HEK293 (cell line): ENCODE measurements around the gene NUDT22.
A peak's percentile ranks its signal among the peaks of the same experiment; 100 is the strongest.

Experiments
- CTCF ChIA-PET: fragments of 350-600 bp; formaldehyde crosslinking; extraction: SDS; loops from one replicate; lab custom pipeline; 2021; ENCODE audit warnings: antibody characterized with exemption; lab: Yijun Ruan, JAX
- POLR2A ChIA-PET: fragments of 300-600 bp; formaldehyde crosslinking; extraction: SDS; loops from one replicate; lab custom pipeline; 2020; ENCODE audit warnings: antibody characterized with exemption, inconsistent platforms; lab: Yijun Ruan, JAX
- H3K27ac ChIP-seq: fragments of 200-500 bp; sonication (Bioruptor generic); 2 replicates; pipeline ENCODE4 v1.5.1; 2014; ENCODE audit warnings: low read depth, low read length, control low read depth, inconsistent platforms; ENCODE audit errors: extremely low read depth
- H3K36me3 ChIP-seq, 2 experiments: fragments of 200-500 bp in 1 of 2; sonication (Bioruptor generic) in 1 of 2; 1 replicate in 1 of 2; 2 replicates in 1 of 2; pipeline ENCODE4 v1.5.1; 2014 to 2017; ENCODE audit warnings: inconsistent platforms in 2 of 2, low read length in 2 of 2; ENCODE audit not compliant: control insufficient read depth in 2 of 2, insufficient read depth in 1 of 2
- H3K4me1 ChIP-seq: fragments of 200-500 bp; sonication (Bioruptor generic); 2 replicates; pipeline ENCODE4 v1.5.1; 2014; ENCODE audit warnings: mild to moderate bottlenecking, low read length, inconsistent platforms; ENCODE audit not compliant: control insufficient read depth, insufficient read depth
- H3K4me3 ChIP-seq: 2 replicates; pipeline ENCODE4 v1.5.1; 2011; ENCODE audit warnings: low read depth, mild to moderate bottlenecking, control low read depth, low read length, moderate library complexity
- H3K9me3 ChIP-seq: fragments of 200-500 bp; sonication (Bioruptor generic); 2 replicates; pipeline ENCODE4 v1.5.1; 2014; ENCODE audit warnings: low read depth, low read length, inconsistent platforms; ENCODE audit not compliant: control insufficient read depth, insufficient read depth
- GLIS2 ChIP-seq: fragments of 450-650 bp; formaldehyde crosslinking; IDR thresholded peaks from 2 replicates; pipeline ENCODE4 v1.5.1; 2016; ENCODE audit warnings: missing biosample characterization, missing genetic modification characterization
- KLF7 ChIP-seq: fragments of 450-650 bp; formaldehyde crosslinking; IDR thresholded peaks from 2 replicates; pipeline ENCODE4 v1.5.1; 2016; ENCODE audit warnings: missing biosample characterization, missing genetic modification characterization, borderline replicate concordance
- KLF8 ChIP-seq: fragments of 450-650 bp; formaldehyde crosslinking; IDR thresholded peaks from 2 replicates; pipeline ENCODE4 v1.5.1; 2016; ENCODE audit warnings: missing biosample characterization, missing genetic modification characterization
- ZNF10 ChIP-seq: fragments of 450-650 bp; formaldehyde crosslinking; IDR thresholded peaks from 2 replicates; pipeline ENCODE4 v1.5.1; 2017; ENCODE audit warnings: missing biosample characterization, missing genetic modification characterization
- ZNF114 ChIP-seq: fragments of 450-650 bp; formaldehyde crosslinking; IDR thresholded peaks from 2 replicates; pipeline ENCODE4 v1.5.0; 2017; ENCODE audit warnings: missing biosample characterization, missing genetic modification characterization
- ZNF138 ChIP-seq: fragments of 450-650 bp; formaldehyde crosslinking; IDR thresholded peaks from 2 replicates; pipeline ENCODE4 v1.5.1; 2016; ENCODE audit warnings: missing biosample characterization, missing genetic modification characterization, borderline replicate concordance
- ZNF214 ChIP-seq: fragments of 450-650 bp; formaldehyde crosslinking; IDR thresholded peaks from 2 replicates; pipeline ENCODE4 v1.5.1; 2017; ENCODE audit warnings: missing biosample characterization, mild to moderate bottlenecking, missing genetic modification characterization, borderline replicate concordance
- ZNF292 ChIP-seq: fragments of 450-650 bp; formaldehyde crosslinking; IDR thresholded peaks from 2 replicates; pipeline ENCODE4 v1.5.1; 2016; ENCODE audit warnings: low read depth, missing biosample characterization, missing genetic modification characterization, borderline replicate concordance
- ZNF324 ChIP-seq: fragments of 450-650 bp; formaldehyde crosslinking; IDR thresholded peaks from 2 replicates; pipeline ENCODE4 v1.5.1; 2016; ENCODE audit warnings: missing biosample characterization, missing genetic modification characterization
- ZNF366 ChIP-seq: fragments of 450-650 bp; formaldehyde crosslinking; conservative IDR thresholded peaks from 2 replicates; pipeline ENCODE4 v1.5.1; 2016; ENCODE audit warnings: missing biosample characterization, missing genetic modification characterization
- ZNF544 ChIP-seq: fragments of 450-650 bp; formaldehyde crosslinking; IDR thresholded peaks from 2 replicates; pipeline ENCODE4 v1.5.0; 2017; ENCODE audit warnings: missing biosample characterization, missing genetic modification characterization
- ZNF791 ChIP-seq: fragments of 450-650 bp; formaldehyde crosslinking; IDR thresholded peaks from 2 replicates; pipeline ENCODE4 v1.5.1; 2016; ENCODE audit warnings: missing biosample characterization, missing genetic modification characterization
- TF ChIP-seq, protein P1 (sequence below): fragments of 450-650 bp; formaldehyde crosslinking; IDR thresholded peaks from 2 replicates; pipeline ENCODE4 v1.5.1; 2017; ENCODE audit warnings: missing biosample characterization, missing genetic modification characterization
- TF ChIP-seq, protein P2 (sequence below): fragments of 450-650 bp; formaldehyde crosslinking; conservative IDR thresholded peaks from 2 replicates; pipeline ENCODE4 v1.5.1; 2016; ENCODE audit warnings: low read depth, missing biosample characterization, missing genetic modification characterization
- TF ChIP-seq, protein P3 (sequence below): fragments of 450-650 bp; formaldehyde crosslinking; IDR thresholded peaks from 2 replicates; pipeline ENCODE4 v1.5.1; 2016; ENCODE audit warnings: missing biosample characterization, missing genetic modification characterization
- TF ChIP-seq, protein P4 (sequence below): fragments of 450-650 bp; formaldehyde crosslinking; IDR thresholded peaks from 2 replicates; pipeline ENCODE4 v1.5.1; 2016; ENCODE audit warnings: missing biosample characterization, missing genetic modification characterization
- TF ChIP-seq, protein P5 (sequence below): fragments of 450-650 bp; formaldehyde crosslinking; IDR thresholded peaks from 2 replicates; pipeline ENCODE4 v1.5.1; 2016; ENCODE audit warnings: missing biosample characterization, missing genetic modification characterization
- TF ChIP-seq, protein P6 (sequence below): fragments of 450-650 bp; formaldehyde crosslinking; IDR thresholded peaks from 2 replicates; pipeline ENCODE4 v1.5.1; 2016; ENCODE audit warnings: missing biosample characterization, missing genetic modification characterization, borderline replicate concordance

Gene NUDT22

DNA sequence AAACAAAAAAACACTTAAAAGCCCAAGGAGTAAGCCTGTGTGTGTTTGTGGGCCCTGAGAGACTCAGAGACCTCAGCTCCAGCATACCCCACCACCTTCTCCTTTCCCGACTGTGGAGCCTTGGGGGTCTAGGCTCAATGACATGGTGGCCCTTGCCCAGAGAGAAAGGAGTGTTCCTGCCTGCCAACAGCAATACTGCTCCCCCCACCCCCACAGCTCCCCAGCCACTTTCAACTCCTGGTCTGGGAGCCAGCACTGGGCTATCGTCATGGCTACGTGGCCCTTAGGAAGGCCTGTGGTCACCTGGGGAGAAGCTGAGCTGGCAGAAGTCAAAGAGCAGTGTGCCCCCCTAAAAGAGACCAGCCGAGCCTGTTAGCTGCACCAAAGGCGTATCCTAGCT lies 18.0 kb downstream of the NUDT22 start:
- H3K27ac ChIP-seq = no peak overlapping the region
- no peaks in the 10 kb centered on the region for H3K4me1 ChIP-seq
- TF ChIP-seq, protein P1, sequence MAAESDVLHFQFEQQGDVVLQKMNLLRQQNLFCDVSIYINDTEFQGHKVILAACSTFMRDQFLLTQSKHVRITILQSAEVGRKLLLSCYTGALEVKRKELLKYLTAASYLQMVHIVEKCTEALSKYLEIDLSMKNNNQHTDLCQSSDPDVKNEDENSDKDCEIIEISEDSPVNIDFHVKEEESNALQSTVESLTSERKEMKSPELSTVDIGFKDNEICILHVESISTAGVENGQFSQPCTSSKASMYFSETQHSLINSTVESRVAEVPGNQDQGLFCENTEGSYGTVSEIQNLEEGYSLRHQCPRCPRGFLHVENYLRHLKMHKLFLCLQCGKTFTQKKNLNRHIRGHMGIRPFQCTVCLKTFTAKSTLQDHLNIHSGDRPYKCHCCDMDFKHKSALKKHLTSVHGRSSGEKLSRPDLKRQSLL = 0 out of 2 replicates have a peak, but pooled peaks have one; percentile 18
- TF ChIP-seq ZNF366 (tag by site-specific recombination) = no peak
- TF ChIP-seq GLIS2 (tag by site-specific recombination) = peak; percentile 68; the same call in 1 of the 2 replicates
- CTCF ChIA-PET = interaction anchor here (0.5 to 2.2 kb wide), 7 partner anchors 11 to 62 kb away, joined by 3 to 13 read pairs (median 4); partner anchors contain the start of gene FERMT3
- H3K36me3 ChIP-seq = peaks cover 0 to 20% of the 10 kb centered on the region in 2 experiments; a peak in 1 of 3 replicates
- POLR2A ChIA-PET = interaction anchor here (0.8 to 7.2 kb wide), 11 partner anchors 8 to 73 kb away, joined by 3 to 96 read pairs (median 4); partner anchors contain the start of genes BAD, NUDT22, PRDX5 and STIP1
- no peaks in the 10 kb centered on the region for H3K9me3 ChIP-seq
- H3K4me3 ChIP-seq = no peak overlapping the region

DNA sequence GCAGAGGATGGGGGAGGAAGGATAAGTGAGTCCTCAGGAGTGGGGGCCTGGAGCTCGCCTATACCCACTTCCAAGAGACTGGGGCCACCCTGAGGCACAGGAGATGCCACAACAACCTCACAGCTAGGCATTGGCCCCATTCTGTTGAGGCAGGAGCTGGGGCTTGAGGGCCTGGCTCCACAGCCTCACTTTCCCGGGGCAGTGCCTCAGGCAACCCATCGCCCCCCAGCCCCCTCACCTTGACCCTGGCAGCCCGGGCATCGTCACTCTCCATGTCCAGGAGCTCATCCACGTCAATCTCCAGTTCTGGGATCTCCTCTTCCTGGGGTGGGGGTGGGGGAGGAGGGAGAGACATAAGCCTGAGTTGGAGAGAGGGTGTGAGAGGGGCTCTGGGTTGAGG lies 18.9 kb downstream of the NUDT22 start:
- Histone ChIP-seq H3K9me3 (no peaks in the 10 kb centered on the region), H3K36me3 (peaks cover 0 to 20% of the 10 kb centered on the region in 2 experiments; a peak in 1 of 3 replicates), H3K4me1 (no peaks in the 10 kb centered on the region), H3K4me3 (peak overlapping the region; percentile 68), H3K27ac (0 out of 2 replicates have a peak overlapping the region, but pooled peaks have one; percentile 28)
- ChIA-PET CTCF (interaction anchor here (0.5 to 1.7 kb wide), 10 partner anchors 27 to 987 kb away, joined by 3 to 10 read pairs (median 4); no protein-coding TSS in a partner anchor), POLR2A (interaction anchor here (0.6 to 7.2 kb wide), 10 partner anchors 9 to 547 kb away, joined by 3 to 96 read pairs (median 6); partner anchors contain the start of genes NUDT22, PRDX5, STIP1 and TRMT112)
- TF ChIP-seq ZNF544 (tag by site-specific recombination) = no peak
- no peak for TF ChIP-seq ZNF292
- TF ChIP-seq, protein P2, sequence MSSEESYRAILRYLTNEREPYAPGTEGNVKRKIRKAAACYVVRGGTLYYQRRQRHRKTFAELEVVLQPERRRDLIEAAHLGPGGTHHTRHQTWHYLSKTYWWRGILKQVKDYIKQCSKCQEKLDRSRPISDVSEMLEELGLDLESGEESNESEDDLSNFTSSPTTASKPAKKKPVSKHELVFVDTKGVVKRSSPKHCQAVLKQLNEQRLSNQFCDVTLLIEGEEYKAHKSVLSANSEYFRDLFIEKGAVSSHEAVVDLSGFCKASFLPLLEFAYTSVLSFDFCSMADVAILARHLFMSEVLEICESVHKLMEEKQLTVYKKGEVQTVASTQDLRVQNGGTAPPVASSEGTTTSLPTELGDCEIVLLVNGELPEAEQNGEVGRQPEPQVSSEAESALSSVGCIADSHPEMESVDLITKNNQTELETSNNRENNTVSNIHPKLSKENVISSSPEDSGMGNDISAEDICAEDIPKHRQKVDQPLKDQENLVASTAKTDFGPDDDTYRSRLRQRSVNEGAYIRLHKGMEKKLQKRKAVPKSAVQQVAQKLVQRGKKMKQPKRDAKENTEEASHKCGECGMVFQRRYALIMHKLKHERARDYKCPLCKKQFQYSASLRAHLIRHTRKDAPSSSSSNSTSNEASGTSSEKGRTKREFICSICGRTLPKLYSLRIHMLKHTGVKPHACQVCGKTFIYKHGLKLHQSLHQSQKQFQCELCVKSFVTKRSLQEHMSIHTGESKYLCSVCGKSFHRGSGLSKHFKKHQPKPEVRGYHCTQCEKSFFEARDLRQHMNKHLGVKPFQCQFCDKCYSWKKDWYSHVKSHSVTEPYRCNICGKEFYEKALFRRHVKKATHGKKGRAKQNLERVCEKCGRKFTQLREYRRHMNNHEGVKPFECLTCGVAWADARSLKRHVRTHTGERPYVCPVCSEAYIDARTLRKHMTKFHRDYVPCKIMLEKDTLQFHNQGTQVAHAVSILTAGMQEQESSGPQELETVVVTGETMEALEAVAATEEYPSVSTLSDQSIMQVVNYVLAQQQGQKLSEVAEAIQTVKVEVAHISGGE (tag by site-specific recombination) = no peak
- TF ChIP-seq ZNF791 = no peak
- TF ChIP-seq, protein P3, sequence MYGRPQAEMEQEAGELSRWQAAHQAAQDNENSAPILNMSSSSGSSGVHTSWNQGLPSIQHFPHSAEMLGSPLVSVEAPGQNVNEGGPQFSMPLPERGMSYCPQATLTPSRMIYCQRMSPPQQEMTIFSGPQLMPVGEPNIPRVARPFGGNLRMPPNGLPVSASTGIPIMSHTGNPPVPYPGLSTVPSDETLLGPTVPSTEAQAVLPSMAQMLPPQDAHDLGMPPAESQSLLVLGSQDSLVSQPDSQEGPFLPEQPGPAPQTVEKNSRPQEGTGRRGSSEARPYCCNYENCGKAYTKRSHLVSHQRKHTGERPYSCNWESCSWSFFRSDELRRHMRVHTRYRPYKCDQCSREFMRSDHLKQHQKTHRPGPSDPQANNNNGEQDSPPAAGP = no peak
- TF ChIP-seq, protein P4, sequence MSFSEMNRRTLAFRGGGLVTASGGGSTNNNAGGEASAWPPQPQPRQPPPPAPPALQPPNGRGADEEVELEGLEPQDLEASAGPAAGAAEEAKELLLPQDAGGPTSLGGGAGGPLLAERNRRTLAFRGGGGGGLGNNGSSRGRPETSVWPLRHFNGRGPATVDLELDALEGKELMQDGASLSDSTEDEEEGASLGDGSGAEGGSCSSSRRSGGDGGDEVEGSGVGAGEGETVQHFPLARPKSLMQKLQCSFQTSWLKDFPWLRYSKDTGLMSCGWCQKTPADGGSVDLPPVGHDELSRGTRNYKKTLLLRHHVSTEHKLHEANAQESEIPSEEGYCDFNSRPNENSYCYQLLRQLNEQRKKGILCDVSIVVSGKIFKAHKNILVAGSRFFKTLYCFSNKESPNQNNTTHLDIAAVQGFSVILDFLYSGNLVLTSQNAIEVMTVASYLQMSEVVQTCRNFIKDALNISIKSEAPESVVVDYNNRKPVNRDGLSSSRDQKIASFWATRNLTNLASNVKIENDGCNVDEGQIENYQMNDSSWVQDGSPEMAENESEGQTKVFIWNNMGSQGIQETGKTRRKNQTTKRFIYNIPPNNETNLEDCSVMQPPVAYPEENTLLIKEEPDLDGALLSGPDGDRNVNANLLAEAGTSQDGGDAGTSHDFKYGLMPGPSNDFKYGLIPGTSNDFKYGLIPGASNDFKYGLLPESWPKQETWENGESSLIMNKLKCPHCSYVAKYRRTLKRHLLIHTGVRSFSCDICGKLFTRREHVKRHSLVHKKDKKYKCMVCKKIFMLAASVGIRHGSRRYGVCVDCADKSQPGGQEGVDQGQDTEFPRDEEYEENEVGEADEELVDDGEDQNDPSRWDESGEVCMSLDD (tag by site-specific recombination) = 0 out of 2 replicates have a peak, but pooled peaks have one; percentile 3
- TF ChIP-seq ZNF10 (tag by site-specific recombination) = no peak
- TF ChIP-seq ZNF214 (tag by site-specific recombination) = no peak
- 0 out of 2 replicates have a peak, but pooled peaks have one; percentile 21 for TF ChIP-seq KLF8
- TF ChIP-seq, protein P5, sequence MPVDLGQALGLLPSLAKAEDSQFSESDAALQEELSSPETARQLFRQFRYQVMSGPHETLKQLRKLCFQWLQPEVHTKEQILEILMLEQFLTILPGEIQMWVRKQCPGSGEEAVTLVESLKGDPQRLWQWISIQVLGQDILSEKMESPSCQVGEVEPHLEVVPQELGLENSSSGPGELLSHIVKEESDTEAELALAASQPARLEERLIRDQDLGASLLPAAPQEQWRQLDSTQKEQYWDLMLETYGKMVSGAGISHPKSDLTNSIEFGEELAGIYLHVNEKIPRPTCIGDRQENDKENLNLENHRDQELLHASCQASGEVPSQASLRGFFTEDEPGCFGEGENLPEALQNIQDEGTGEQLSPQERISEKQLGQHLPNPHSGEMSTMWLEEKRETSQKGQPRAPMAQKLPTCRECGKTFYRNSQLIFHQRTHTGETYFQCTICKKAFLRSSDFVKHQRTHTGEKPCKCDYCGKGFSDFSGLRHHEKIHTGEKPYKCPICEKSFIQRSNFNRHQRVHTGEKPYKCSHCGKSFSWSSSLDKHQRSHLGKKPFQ (tag by site-specific recombination) = no peak
- no peak for TF ChIP-seq ZNF324 (tag by site-specific recombination)
- TF ChIP-seq ZNF138 (tag by site-specific recombination) = no peak
- TF ChIP-seq, protein P6, sequence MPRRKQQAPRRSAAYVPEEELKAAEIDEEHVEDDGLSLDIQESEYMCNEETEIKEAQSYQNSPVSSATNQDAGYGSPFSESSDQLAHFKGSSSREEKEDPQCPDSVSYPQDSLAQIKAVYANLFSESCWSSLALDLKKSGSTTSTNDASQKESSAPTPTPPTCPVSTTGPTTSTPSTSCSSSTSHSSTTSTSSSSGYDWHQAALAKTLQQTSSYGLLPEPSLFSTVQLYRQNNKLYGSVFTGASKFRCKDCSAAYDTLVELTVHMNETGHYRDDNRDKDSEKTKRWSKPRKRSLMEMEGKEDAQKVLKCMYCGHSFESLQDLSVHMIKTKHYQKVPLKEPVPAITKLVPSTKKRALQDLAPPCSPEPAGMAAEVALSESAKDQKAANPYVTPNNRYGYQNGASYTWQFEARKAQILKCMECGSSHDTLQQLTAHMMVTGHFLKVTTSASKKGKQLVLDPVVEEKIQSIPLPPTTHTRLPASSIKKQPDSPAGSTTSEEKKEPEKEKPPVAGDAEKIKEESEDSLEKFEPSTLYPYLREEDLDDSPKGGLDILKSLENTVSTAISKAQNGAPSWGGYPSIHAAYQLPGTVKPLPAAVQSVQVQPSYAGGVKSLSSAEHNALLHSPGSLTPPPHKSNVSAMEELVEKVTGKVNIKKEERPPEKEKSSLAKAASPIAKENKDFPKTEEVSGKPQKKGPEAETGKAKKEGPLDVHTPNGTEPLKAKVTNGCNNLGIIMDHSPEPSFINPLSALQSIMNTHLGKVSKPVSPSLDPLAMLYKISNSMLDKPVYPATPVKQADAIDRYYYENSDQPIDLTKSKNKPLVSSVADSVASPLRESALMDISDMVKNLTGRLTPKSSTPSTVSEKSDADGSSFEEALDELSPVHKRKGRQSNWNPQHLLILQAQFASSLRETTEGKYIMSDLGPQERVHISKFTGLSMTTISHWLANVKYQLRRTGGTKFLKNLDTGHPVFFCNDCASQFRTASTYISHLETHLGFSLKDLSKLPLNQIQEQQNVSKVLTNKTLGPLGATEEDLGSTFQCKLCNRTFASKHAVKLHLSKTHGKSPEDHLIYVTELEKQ (tag by site-specific recombination) = no peak
- TF ChIP-seq KLF7 (tag by site-specific recombination) = no peak
- TF ChIP-seq ZNF114 (tag by site-specific recombination) = no peak
